Measurements from ENCODE around the gene GPBP1L1. TPM values are rescaled to one million over a fixed set of nuclear protein-coding genes. Genes with fewer than 3 reads are reported as not detected.
A peak's percentile ranks its signal among the peaks of the same experiment; 100 is the strongest.

GPBP1L1 gene
- total and polyA plus RNA-seq, 2 of the 13 experiments (the other 11 are each of a cell fraction or from before 2014, with no cell fraction given) = 45.9 to 86.1 TPM

GRCh38 chr1:45686288-45687013 lies at the start of gene GPBP1L1 (continued):
- TF ChIP-seq KAT7 (CRISPR knock-in tag; IDR thresholded peaks at IDR 0.05; ENCODE audit: borderline replicate concordance) (0 out of 2 replicates have a peak, but pooled peaks have one; percentile 38), ZSCAN31 (CRISPR knock-in tag; IDR thresholded peaks at IDR 0.05; ENCODE audit: low read depth) (peak; percentile 90), RFX1 (IDR thresholded peaks at IDR 0.05) (no peak), ZNF256 (CRISPR knock-in tag; conservative IDR thresholded peaks at IDR 0.05) (no peak), ZNF629 (CRISPR knock-in tag; conservative IDR thresholded peaks at IDR 0.05) (no peak), BRCA1 (CRISPR knock-in tag; IDR thresholded peaks at IDR 0.05) (no peak), ZNF276 (CRISPR knock-in tag; IDR thresholded peaks at IDR 0.05; ENCODE audit: low read depth) (no peak), SALL2 (CRISPR knock-in tag; IDR thresholded peaks at IDR 0.05) (no peak), REPIN1 (CRISPR knock-in tag; IDR thresholded peaks at IDR 0.05; ENCODE audit: borderline replicate concordance, low read depth) (peak; percentile 39; the same call in 1 of the 2 replicates), HIVEP1 (CRISPR knock-in tag; IDR thresholded peaks at IDR 0.05) (peak; percentile 25; the same call in 1 of the 2 replicates), RFX3 (CRISPR knock-in tag; IDR thresholded peaks at IDR 0.05) (no peak), TAF1 (CRISPR knock-in tag; IDR thresholded peaks at IDR 0.05) (peak; percentile 81), ZNF607 (CRISPR knock-in tag; IDR thresholded peaks at IDR 0.05; ENCODE audit: borderline replicate concordance) (no peak), TOPORS (CRISPR knock-in tag; IDR thresholded peaks at IDR 0.05) (0 out of 2 replicates have a peak, but pooled peaks have one; percentile 1), PHF21A (CRISPR knock-in tag; IDR thresholded peaks at IDR 0.05) (no peak), FOXK2 (IDR thresholded peaks at IDR 0.05) (0 out of 2 replicates have a peak, but pooled peaks have one; percentile 22), ZNF749 (CRISPR knock-in tag; IDR thresholded peaks at IDR 0.05; ENCODE audit: borderline replicate concordance) (peak; percentile 47; the same call in 1 of the 2 replicates), ZNF337 (CRISPR knock-in tag; IDR thresholded peaks at IDR 0.05; ENCODE audit: borderline replicate concordance, low read depth) (0 out of 2 replicates have a peak, but pooled peaks have one; percentile 4), MED1 (CRISPR knock-in tag; IDR thresholded peaks at IDR 0.05) (0 out of 2 replicates have a peak, but pooled peaks have one; percentile 10), ZNF605 (CRISPR knock-in tag; IDR thresholded peaks at IDR 0.05) (no peak; the same call in 1 of the 2 replicates), DBP (CRISPR knock-in tag; IDR thresholded peaks at IDR 0.05; ENCODE audit: not compliant biosample characterization) (no peak), ZNF556 (CRISPR knock-in tag; IDR thresholded peaks at IDR 0.05; ENCODE audit: borderline replicate concordance) (no peak), JUNB (CRISPR knock-in tag; IDR thresholded peaks at IDR 0.05; ENCODE audit: borderline replicate concordance) (no peak), BHLHE40 (IDR thresholded peaks at IDR 0.05; ENCODE audit: low read length) (no peak; the same call in 1 of the 2 replicates), ZNF136 (CRISPR knock-in tag; IDR thresholded peaks at IDR 0.05; ENCODE audit: low read depth) (0 out of 2 replicates have a peak, but pooled peaks have one; percentile 43), XRCC5 (optimal IDR thresholded peaks at IDR 0.05; ENCODE audit: low read length) (no peak), GATA4 (IDR thresholded peaks at IDR 0.05; ENCODE audit: borderline replicate concordance, low read depth) (0 out of 2 replicates have a peak, but pooled peaks have one; percentile 23), PLRG1 (conservative IDR thresholded peaks at IDR 0.05) (no peak), MATR3 (CRISPR knock-in tag; IDR thresholded peaks at IDR 0.05) (no peak), SMAD1 (CRISPR knock-in tag; IDR thresholded peaks at IDR 0.05; ENCODE audit: borderline replicate concordance, low read depth) (no peak)
